NCI-H187 (cell line): ENCODE data around the gene C22orf42.
"Not testable (repeated sequence)": the region's sequence is repeated elsewhere in the genome, so short reads cannot be mapped to it uniquely, and the experiment has no call there.

Experiments used
- DNase-seq, 2 experiments: peaks; one replicate each; lab custom pipeline; 2025; lab: John Stamatoyannopoulos, UW

Gene C22orf42

GRCh38 chr22:32185821-32186220, 26.7 kb upstream of the C22orf42 start:
- DNase-seq: no peak

GRCh38 chr22:32183625-32184024, 24.5 kb upstream of the C22orf42 start:
- no peak for DNase-seq

DNA sequence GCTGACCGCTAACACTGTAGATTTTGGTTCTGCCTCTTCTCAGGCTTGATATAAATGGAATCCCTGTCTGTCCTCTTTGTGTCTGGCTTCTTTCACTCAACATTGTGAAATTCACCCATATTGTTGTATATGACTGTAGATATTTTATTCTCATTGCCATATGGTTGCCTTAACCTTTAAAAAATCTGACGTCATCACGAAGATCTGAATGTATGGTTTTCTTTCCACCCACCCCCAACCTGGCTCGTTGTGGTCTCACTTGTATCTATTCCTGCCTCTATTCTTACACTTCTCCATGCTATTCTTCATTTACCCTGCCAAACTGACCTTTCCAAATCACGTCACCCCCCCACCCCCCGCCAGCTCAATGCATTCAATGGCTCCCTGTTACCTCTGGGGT, 21.9 kb upstream of the C22orf42 start:
- DNase-seq: no peak

GRCh38 chr22:32177221-32177765, 18.2 kb upstream of the C22orf42 start:
- DNase-seq: no peak

GRCh38 chr22:32175683-32176644, 16.9 kb upstream of the C22orf42 start:
- DNase-seq: no peak

DNA sequence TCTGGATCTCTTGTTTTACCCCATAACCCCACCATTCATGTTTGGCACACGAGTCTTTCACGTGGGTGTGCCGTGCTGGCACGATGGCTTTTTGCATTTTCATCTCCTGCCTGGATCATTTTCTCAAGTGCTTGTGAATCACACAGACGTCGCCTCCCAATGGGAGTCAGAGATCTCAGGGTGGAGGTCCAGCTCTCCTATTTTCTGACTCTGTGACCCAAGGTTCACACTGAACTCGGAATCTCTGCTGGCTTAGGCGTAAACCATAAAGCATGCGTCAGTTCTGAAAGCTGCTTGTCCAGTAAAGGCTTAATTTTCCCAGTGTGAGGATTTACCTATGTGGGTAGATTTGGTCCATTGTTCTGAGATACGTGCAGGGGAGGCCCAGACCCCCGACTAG, 16.0 kb upstream of the C22orf42 start:
- DNase-seq: no peak

- no peak for DNase-seq
Observed at GRCh38 chr22:32165681-32166080, 6.6 kb upstream of the C22orf42 start.

DNA sequence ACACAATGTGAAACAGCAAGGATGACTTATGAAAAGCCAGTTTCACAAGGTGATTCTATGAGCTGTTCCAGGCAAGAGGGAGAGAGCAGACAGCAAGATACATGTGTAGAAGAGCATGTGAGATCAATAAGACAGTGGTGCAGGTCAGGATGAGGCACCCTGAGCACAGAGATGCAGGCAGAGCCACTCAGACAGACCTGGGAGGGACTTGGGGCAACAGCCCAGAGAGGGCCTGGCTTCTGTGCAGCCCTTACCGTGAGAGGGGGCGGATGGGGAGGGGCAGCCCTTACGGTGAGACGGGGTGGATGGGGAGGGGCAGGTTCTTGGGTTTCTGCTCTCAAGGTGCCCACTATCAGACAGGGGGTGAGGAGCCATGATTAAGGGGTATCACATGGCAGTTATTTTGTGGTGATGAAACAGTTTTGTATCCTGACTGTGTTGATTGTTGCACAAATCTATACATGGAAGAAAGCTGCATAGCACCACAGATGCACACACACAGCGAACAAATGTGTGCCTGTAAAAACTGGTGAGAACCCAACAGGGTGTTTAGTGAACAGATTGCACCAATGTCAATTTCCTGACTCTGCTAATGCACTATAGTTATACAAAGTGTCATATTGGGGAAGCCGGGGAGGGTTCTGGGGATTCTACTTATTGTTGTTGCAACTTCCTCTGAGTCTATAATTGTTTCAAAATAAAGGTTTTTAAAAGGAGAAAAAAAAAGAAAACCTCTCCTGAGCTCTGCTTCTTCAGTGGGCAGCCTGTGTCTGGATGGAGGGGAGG, 5.2 kb upstream of the C22orf42 start:
- no peak for DNase-seq

DNA sequence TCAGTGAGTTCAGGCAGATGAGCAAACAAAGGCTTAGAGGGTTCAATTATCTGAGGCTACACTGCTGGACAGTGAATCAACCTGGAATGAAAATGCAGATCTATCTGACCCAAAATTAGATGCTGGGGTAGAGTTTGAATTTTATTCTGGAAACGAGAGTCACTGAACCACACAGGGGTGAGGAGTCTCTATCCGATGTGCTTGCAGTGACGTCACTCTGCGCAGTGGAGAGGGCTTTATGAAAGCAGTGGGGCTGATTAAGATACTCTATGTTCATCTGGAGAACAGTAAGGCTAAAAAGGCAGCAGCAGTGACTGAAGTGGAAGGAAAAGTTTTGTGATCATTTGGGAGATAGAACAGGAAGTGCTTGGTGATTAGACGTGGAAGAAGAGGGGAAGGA, 1.3 kb upstream of the C22orf42 start:
- not testable (repeated sequence) for DNase-seq

GRCh38 chr22:32157632-32158031, 1.5 kb downstream of the C22orf42 start:
- not testable (repeated sequence) for DNase-seq

GRCh38 chr22:32154727-32155126, 4.4 kb downstream of the C22orf42 start:
- not testable (repeated sequence) for DNase-seq

DNA sequence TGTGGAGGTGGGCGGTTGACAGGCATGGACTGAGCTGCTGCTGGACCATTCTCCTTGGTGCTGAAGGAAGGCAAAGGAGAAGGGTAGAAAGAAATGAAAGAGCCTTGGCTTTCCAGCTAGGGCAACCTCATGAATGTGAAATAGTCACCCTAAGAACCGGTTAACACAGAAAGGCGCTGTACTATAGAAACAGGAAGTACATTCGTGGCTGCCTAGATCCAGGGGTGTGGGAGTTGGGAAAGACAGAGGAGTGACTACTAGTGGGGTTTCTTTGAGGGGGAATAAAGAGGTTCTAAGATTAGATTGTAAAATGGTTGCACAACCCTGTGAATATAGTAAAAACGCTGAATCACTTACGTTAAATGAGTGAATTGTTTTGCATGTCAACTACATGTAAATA, 7.5 kb downstream of the C22orf42 start:
- DNase-seq: not testable (repeated sequence)

DNA sequence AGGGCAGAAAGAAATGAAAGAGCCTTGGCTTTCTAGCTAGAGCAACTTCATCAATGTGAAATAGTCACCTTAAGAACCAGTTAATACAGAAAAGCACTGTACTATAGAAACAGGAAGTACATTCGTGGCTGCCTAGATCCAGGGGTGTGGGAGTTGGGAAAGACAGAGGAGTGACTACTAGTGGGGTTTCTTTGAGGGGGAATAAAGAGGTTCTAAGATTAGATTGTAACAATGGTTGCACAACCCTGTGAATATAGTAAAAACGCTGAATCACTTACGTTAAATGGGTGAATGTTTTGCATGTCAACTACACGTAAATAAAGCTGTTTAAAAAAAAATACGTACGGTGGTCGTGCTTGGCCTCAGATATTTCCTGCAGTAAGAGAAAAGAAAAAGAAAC, 8.5 kb downstream of the C22orf42 start:
- DNase-seq: not testable (repeated sequence)

DNA sequence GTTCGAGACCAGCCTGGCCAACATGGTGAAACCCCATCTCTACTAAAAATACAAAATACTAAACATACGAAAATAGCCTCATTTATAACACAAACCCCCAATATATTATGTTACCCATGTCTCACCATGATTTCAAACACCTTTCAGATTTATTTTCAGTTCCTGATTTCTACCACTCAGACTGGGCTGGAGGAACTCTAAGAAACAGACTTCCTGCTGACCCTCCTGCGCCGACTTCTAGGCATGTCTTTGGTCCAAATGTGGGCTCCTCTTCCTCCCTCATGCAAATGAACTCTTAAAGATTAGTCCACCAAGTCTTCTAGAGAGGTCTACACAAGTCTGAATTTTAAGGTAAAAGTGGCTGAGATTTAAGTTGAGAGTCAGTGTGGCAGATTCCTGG, 10.7 kb downstream of the C22orf42 start:
- not testable (repeated sequence) for DNase-seq

DNA sequence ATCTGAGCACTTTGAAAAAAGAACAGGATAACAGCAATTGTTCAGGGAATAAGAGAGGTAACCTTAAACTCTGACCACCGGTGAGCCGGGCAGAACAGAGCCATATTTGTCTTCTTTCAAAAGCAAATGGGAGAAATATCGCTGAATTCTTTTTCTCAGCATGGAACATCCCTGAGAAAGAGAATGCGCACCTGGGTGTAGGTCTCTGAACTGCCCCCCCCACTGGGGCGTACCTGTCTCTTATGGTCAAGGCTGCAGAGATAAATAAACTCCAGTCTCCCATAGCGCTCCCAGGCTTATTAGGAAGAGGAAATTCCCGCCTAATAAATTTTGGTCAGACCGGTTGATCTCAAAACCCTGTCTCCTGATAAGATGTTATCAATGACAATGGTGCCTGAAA, 12.0 kb downstream of the C22orf42 start:
- DNase-seq: not testable (repeated sequence)

DNA sequence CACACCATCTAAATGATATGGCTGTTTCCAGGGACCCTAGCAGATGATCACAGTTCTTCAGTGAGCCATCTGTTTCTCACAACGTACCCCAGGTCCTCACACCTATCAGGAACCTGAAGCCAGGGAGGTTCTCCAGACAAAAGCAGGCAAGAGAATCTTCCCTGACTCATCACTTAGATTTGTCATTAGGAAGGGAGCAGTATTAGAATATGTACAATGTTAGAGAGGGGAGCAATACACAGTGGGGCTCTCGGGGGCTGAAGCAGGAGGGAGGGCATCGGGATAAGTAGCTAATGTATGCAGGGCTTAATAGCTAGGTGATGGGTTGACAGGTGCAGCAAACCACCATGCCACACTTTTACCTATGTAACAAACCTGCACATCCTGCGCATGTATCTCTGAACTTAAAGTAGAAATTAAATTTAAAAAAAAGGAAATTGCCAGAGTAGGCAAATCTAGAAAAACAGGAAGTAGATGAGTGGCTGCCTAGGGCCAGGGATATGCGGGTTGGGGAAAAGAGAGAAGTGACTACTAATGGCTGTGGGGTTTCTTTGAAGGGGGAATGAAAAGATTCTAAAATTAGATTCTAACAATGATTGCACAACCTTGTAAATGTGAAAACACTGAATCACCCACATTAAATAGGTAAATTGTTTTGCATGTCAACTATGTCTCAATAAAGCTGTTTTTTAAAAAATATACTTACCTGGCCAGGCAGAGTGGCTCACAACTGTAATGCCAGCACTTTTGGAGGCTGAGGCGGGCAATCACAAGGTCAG, 14.4 kb downstream of the C22orf42 start:
- DNase-seq: no peak

- DNase-seq: no peak
Observed at GRCh38 chr22:32142600-32142999, 16.5 kb downstream of the C22orf42 start.

DNA sequence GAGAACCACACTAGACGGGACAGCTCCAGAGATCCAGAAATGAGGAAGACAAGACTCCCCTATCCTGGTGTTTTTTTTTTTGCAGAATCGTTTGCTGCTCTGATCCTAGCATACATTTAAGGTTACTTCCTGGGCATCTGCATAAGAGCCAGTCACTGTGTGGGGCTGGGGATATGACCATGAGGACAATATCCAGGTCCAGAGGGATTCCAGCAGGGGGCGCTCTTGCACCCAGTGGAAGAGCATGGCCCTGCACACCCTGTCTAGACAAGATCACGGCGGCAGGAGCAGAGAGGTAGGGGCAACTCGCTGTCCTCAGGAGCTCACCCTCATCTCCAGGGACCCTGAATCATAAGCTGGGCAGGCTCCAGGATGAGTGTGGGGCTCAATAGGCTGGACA, 18.4 kb downstream of the C22orf42 start:
- DNase-seq: not testable (repeated sequence)

DNA sequence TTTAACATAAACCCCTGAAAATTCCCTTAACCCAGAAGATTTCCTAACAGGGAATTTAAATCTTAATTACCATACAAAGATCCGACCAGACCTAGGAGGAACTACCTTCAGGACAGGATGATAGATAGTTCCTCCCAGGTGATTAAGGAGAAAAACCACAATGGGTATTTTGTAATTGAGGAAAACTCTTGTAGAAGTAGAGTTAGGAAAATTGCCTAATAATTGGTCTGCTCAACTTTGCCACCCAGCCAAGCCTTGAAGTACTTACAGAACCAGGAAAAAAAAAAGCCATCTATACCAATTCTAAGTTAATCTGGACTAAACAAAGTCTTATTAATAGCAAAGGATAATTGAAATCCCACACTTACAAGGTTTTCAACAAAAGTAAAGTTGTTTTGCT, 20.5 kb downstream of the C22orf42 start:
- DNase-seq: not testable (repeated sequence)

DNA sequence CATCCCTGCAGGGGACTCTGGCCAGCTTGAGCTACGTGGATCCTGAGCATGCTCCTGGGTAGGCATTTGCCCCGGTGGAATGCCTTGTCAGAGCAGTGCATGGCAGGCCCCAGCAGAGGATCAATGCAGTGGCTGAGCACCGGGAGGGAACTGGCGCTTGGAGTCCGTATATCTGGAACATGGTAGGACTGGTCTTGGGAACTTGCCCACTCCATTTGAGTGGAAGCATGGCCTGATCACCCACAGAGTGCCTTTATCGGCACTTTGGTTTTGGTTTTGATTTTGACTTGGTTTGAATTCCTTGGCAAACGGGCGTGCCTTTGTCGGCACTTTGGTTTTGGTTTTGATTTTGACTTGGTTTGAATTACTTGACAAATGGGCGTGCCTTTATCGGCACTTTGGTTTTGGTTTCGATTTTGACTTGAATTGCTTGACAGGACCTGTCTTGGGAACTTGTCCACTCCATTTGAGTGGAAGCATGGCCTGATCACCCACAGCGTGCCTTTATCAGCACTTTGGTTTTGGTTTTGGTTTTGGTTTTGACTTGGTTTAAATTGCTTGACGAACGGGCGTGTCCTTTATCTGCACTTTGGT, 21.3 kb downstream of the C22orf42 start:
- not testable (repeated sequence) for DNase-seq

GRCh38 chr22:32136881-32137280, 22.2 kb downstream of the C22orf42 start:
- DNase-seq: not testable (repeated sequence)
